NCI-H345 treated with DMSO at 0.1 percent for 48 hours (cell line): ENCODE data around the gene NCKAP5.
"Not testable (repeated sequence)": the region's sequence is repeated elsewhere in the genome, so short reads cannot be mapped to it uniquely, and the experiment has no call there.

Source experiments
- DNase-seq: peaks from one replicate; lab custom pipeline; 2025; ENCODE audit not compliant: unreplicated experiment; lab: John Stamatoyannopoulos, UW

NCKAP5 gene

GRCh38 chr2:133470446-133470845 lies 97.8 kb downstream of the NCKAP5 start:
- not testable (repeated sequence) for DNase-seq

- DNase-seq: no peak
Observed at GRCh38 chr2:133462811-133463210, 105.5 kb downstream of the NCKAP5 start.

DNA sequence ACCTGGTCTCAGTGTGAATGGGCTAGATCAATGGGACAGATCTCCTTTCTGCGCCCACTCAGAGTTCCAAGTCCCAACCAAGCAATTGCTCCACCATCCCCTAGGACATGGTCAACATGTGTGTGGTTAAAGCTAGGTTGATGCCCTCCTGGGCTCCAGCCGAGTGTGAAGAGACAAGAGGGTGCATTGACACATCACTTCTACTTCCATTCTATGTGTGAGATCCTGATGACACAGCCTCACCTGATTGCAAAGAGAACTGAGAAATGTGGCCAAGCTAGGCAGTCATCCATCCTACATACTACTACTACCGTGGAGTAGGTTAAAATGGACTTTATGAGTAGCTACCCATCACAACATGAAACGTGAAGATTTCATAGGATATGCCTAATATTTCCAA lies 106.8 kb downstream of the NCKAP5 start:
- DNase-seq: no peak

- DNase-seq: no peak
Observed at GRCh38 chr2:133459590-133459989, 108.7 kb downstream of the NCKAP5 start.

DNA sequence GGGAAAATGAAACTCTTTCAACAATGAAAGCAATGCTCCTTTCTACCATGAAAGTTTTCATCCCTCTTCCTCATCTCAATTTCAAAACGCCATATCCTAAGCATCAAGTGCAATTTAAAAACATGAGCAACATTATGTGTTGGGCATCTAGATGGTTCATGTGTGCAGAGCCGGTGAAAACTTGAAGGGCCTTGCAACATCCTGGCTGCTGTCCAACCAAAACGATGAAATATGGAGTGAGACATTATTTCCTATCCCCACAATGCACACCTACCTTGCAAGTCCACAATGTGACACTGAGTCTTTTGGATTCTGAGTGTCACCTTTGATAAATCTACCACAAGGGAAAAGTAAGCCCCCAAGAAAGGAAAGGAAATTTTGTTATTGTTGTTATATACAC lies 110.0 kb downstream of the NCKAP5 start:
- DNase-seq: no peak

- no peak for DNase-seq
Observed at GRCh38 chr2:133457861-133458260, 110.4 kb downstream of the NCKAP5 start.

GRCh38 chr2:133456971-133457370 lies 111.3 kb downstream of the NCKAP5 start:
- DNase-seq: no peak

DNA sequence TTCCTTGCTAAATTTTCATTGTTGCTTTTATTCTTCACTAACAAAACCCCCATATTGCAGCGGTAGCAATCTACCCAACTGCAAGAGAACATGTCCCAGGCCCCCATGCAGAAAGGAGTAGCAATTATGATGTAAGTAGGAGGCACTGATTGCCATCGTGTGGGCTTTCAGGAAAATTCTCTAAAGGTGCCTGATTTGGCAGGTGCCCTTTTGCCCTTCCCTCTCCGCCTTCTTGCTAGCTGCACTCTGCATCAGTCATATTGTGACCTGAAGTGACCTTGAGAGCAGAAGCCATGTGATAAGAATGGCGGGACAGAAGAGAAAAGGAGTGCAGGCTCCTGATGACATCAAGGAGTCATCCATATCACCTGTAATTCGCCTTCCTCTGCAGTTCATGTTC lies 112.1 kb downstream of the NCKAP5 start:
- no peak for DNase-seq

DNA sequence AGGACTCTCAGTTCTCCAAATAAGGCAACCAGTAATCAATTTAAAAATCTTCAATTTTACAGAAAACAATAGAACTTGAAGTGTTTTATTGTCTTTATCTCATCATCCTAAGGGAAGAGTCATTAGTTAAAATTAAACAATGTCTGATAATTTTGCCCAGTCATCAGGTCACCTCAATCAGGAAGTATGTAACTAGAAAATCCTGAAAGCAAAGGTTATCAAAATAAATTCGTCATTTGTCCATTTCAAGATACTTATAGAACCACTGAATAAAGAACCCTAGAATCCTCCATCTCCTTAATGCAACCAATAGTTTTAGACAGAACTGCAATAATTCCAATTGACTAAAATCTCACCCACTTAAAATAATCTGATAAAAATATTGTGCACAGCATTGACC lies 115.2 kb downstream of the NCKAP5 start:
- no peak for DNase-seq

DNA sequence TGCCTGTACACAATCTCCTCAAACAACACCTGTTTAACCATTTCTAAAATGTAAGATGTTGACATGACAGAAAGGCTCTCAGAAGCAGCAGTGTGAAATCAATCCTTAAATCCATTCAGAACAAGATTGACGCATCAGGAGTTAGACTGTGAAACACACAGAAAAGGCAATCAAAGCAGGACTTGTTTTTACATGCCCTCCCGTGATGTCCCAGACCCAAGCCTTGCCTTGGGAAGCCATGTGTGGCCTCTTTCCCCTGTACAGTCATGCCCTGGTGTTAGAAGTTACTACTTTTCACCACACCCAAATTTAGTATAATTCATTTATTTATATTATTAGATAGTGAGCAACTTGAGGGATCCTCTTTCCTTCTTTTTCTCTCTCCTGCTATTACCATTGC lies 115.7 kb downstream of the NCKAP5 start:
- DNase-seq: no peak

DNA sequence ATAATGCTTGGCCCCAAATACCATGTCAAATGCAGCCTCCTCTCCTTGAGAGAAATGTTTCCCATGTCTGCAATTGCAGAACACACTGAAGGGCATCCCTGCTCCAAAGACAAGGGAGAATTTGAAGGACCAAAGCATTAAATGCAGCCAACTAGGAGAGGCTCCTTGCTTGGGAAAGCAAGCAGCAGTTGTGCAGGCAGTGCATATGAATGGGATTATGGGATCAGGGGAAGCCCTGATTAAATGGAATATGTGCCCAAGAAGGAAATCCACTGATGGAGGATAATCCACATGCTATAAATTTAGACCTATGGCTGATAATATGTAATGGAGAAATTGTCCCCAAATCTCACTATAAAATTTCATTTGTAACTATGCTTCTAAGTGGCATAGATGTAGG lies 116.1 kb downstream of the NCKAP5 start:
- no peak for DNase-seq

GRCh38 chr2:133448195-133448594 lies 120.1 kb downstream of the NCKAP5 start:
- DNase-seq: no peak

- no peak for DNase-seq
Observed at GRCh38 chr2:133447303-133447702, 121.0 kb downstream of the NCKAP5 start.

- no peak for DNase-seq
Observed at GRCh38 chr2:133444465-133444864, 123.8 kb downstream of the NCKAP5 start.

DNA sequence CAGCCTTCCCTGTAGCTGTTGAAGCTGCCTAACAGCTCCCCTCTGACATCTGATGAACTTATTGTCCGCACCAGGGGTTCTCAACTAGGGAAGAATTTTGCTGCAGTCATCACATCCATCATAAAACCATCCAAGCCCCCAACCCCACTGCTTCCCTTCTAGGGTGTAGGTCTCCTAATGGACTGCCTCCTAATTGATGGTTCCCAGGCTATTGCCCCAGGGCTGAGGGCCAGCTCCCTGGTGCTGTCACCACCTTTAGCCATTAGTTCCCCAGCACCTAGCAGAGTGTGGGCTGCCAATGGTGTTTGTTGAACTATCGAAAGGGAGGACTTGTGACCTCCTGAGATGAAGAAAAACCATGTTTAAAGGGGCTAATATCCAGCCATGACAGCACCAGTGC lies 125.9 kb downstream of the NCKAP5 start:
- DNase-seq: no peak

GRCh38 chr2:133439565-133439920 lies 128.7 kb downstream of the NCKAP5 start:
- DNase-seq: no peak

DNA sequence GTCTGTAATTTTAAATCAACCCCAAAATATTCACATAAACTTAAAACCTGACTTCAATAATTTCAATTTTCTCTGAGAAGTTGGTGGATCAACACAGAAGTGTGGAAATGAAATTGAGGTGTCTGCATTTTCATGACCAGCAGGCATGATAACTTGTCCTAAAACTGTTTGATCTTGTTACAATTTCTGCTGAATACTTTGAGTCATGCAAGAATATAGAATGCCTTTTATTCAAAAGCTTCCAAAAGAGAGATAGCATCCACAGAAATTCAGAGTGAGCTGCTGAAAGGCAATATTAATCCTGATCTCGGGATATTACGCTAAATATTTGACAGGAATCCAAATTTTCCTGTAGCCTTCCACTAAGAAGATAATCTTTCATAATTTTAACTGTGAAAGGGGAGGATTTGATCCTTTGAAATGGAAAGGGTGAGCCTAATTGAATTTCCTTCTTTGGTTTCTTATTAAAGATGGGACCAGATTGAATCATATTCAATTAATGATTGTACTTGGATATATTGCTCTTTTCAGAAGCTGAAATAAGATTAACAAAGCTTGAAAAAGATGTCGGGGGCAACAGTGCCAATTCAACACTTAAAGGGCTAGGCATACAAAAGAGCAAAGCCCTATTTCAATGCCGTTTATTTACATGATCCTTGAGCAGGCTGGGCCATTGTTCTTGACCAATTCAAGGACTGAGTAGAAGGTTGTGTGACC lies 129.3 kb downstream of the NCKAP5 start:
- DNase-seq: peak; percentile 10

GRCh38 chr2:133438026-133438425 lies 130.2 kb downstream of the NCKAP5 start:
- peak; percentile 21 for DNase-seq

DNA sequence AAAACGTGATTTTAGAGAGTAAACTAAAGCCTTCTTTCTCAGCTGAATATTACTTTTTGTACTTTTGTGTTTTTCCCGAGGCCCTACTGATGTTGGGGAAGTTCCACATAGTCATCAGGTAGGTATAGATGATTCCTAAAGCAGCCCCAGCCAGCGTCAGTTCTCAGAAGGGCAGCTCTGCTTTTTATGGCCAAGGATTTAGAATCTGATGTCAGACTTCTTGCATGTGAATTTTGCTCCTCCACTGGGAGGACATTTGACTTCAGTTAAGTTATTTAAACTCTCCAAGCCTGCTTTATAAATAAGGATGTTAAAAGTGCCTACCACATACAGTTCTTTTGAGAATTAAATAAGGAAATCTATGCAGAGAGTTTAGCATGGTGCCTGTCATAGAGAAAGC lies 130.8 kb downstream of the NCKAP5 start:
- no peak for DNase-seq

- peak; percentile 13 for DNase-seq
Observed at GRCh38 chr2:133434959-133435668, 133.1 kb downstream of the NCKAP5 start.

DNA sequence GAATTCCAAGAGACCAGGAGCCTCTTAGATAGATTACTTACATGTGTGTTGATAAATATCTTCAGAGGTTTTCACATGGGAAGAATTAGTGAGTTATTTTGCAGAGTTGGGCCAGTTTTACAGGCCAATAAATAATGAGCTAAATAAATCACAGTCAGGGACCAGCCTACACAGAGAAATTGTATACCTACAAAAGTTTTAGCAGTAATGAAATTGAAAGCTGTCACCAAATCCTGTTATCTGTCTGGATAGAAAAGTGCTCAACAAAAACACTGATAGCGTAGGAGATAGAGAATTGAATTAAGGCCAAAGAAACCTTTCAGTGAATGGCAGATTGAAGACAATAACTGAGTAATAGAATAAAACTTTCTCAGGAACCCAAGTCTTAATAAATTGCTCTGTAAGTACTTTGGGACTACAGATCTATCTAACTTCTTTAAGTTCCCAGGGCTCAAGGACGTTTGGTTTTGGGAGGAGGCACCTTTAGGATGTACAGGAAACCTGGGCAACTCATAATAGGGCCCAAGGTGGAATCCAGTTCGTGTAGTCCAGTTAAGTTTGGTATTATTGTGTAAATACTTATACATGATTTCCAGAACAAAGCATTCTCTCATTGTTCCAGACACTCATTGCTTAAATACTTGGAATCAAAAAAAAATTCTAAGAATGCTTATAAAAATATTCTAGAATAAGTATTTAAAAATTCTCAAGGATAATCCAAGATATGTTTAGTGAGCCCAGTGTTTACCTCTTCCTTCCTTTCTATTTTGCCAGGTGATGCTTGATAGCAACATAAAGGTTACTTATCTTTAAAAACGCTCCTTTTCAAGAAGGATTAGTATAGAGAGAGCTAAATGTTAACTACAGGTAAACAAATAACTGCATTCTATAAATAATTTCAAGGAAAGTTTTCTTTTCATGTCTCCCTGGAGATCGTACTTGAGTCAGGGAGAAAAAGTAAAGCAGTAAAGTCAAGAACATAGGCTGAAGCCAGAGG lies 134.5 kb downstream of the NCKAP5 start:
- no peak for DNase-seq

- DNase-seq: no peak
Observed at GRCh38 chr2:133432778-133433177, 135.5 kb downstream of the NCKAP5 start.
